HepG2 (cell line): ENCODE measurements around the gene ZBTB20. TPM values are rescaled to one million over a fixed set of nuclear protein-coding genes. Genes with fewer than 3 reads are reported as not detected.

Experiments used
- ATAC-seq: fragments of 200-7000 bp; cut with Tn5 transposase; 3 replicates; pipeline ENCODE4 v1.9.1; 2020; ENCODE audit warnings: mild to moderate bottlenecking, moderate library complexity
- BruUV-seq: library from RNA; stranded (reverse); fragments of 400-500 nt; replicated peaks from 2 replicates; lab custom pipeline; 2021; lab: Mats Ljungman, UMichigan
- CTCF ChIA-PET: fragments of 300-600 bp; formaldehyde crosslinking; extraction: SDS; loops from one replicate; lab custom pipeline; 2021; ENCODE audit warnings: low total read pairs, inconsistent platforms, low intra/inter-chr PET ratio; lab: Yijun Ruan, JAX
- POLR2A ChIA-PET: fragments of 350-600 bp; sonication (Branson Sonifier 250); formaldehyde crosslinking; loops from one replicate; lab custom pipeline; 2020; ENCODE audit warnings: antibody characterized with exemption, inconsistent platforms; lab: Yijun Ruan, JAX
- DNase-seq: peaks from one replicate; pipeline ENCODE4 v3.0.0-alpha.2; 2015; ENCODE audit warnings: low spot score
- FAIRE-seq: peaks from 3 replicates; lab custom pipeline; 2011; peaks lifted over from hg19 to GRCh38; lab: Jason Lieb, UNC
- H2AFZ ChIP-seq: one replicate; pipeline ENCODE4 v1.6.1; 2011; ENCODE audit warnings: low read length, inconsistent platforms
- H3K27ac ChIP-seq: fragments of 300-600 bp; 3 replicates; pipeline ENCODE4 v1.8.0; 2011; ENCODE audit warnings: mixed run types, mild to moderate bottlenecking, mixed read lengths, low read length, inconsistent platforms; ENCODE audit not compliant: insufficient read depth; ENCODE audit errors: extremely low read length
- H3K27me3 ChIP-seq, 2 experiments: fragments of 200-600 bp in 1 of 2; 2 replicates in 1 of 2; 3 replicates in 1 of 2; pipeline versions ENCODE4 v1.6.0 to v1.8.0; 2011; ENCODE audit warnings: low read length in 2 of 2, mild to moderate bottlenecking in 2 of 2, moderate library complexity in 2 of 2, inconsistent platforms in 1 of 2; ENCODE audit not compliant: insufficient read depth in 2 of 2, control insufficient read depth in 1 of 2
- H3K36me3 ChIP-seq, 2 experiments: fragments of 200-600 bp in 1 of 2; replicated peaks in 1 of 2; 2 replicates in 1 of 2; 3 replicates in 1 of 2; pipeline versions ENCODE4 v1.5.1 to v1.8.0; 2011; ENCODE audit warnings: low read length in 2 of 2, inconsistent platforms in 1 of 2; ENCODE audit not compliant: insufficient read depth in 2 of 2, control insufficient read depth in 1 of 2
- H3K4me1 ChIP-seq: 2 replicates; pipeline ENCODE4 v1.5.1; 2012; ENCODE audit warnings: low read length, inconsistent platforms; ENCODE audit not compliant: insufficient read depth
- H3K4me2 ChIP-seq: 2 replicates; pipeline ENCODE4 v1.6.0; 2011; ENCODE audit warnings: low read depth, low read length, inconsistent platforms
- H3K4me3 ChIP-seq, 3 experiments: fragments of 200-600 bp in 1 of 3; sonication (generic), shearing (Covaris generic) in 1 of 3; replicated peaks in 1 of 3; 2 replicates each; pipeline ENCODE4 v1.5.1; 2011 to 2016; ENCODE audit warnings: low read length in 3 of 3, inconsistent platforms in 2 of 3, low read depth in 2 of 3, mild to moderate bottlenecking in 2 of 3, control low read depth in 1 of 3, mixed read lengths in 1 of 3; ENCODE audit not compliant: insufficient read depth in 1 of 3
- H3K79me2 ChIP-seq: one replicate; pipeline ENCODE4 v1.6.1; 2011; ENCODE audit warnings: low read length, inconsistent platforms; ENCODE audit not compliant: insufficient read depth
- H3K9ac ChIP-seq: 2 replicates; pipeline ENCODE4 v1.6.0; 2011; ENCODE audit warnings: mild to moderate bottlenecking, low read depth, low read length, inconsistent platforms; ENCODE audit not compliant: insufficient read depth
- H3K9me3 ChIP-seq: 2 replicates; pipeline ENCODE4 v1.5.1; 2012; ENCODE audit warnings: mild to moderate bottlenecking, low read length
- H4K20me1 ChIP-seq: 2 replicates; pipeline ENCODE4 v1.6.0; 2011; ENCODE audit warnings: inconsistent platforms, mild to moderate bottlenecking, low read length, moderate library complexity; ENCODE audit not compliant: insufficient read depth
- BATF2 ChIP-seq: sonication (generic); formaldehyde crosslinking; IDR thresholded peaks from 2 replicates; pipeline ENCODE4 v1.8.0; 2022; ENCODE audit warnings: mild to moderate bottlenecking, missing genetic modification reagents, moderate library complexity
- ETS1 ChIP-seq: sonication (generic); formaldehyde crosslinking; IDR thresholded peaks from 2 replicates; pipeline ENCODE4 v1.4.0; 2020; ENCODE audit warnings: missing genetic modification reagents
- ETV6 ChIP-seq: sonication (generic); formaldehyde crosslinking; conservative IDR thresholded peaks from 2 replicates; pipeline ENCODE4 v1.4.0; 2020; ENCODE audit warnings: missing genetic modification reagents
- IKZF1 ChIP-seq: fragments of 450-650 bp; IDR thresholded peaks from 2 replicates; pipeline ENCODE4 v1.7.1; 2016
- LCORL ChIP-seq, 2 experiments: fragments of 450-650 bp in 1 of 2; sonication (generic) in 1 of 2; formaldehyde crosslinking in 1 of 2; IDR thresholded peaks; 2 replicates each; pipeline versions ENCODE4 v1.5.0 to v1.6.1; 2017 to 2020; ENCODE audit warnings: antibody characterized with exemption in 1 of 2, missing genetic modification reagents in 1 of 2
- MED1 ChIP-seq: sonication (generic); formaldehyde crosslinking; IDR thresholded peaks from 2 replicates; pipeline ENCODE4 v1.4.0; 2020; ENCODE audit warnings: missing genetic modification reagents
- RFX5 ChIP-seq: IDR thresholded peaks from 2 replicates; pipeline ENCODE4 v1.6.1; 2011; ENCODE audit warnings: low read depth, low read length, improper control_type of control experiment
- THAP7 ChIP-seq: sonication (generic); formaldehyde crosslinking; IDR thresholded peaks from 2 replicates; pipeline ENCODE4 v1.8.1; 2023; ENCODE audit warnings: mild to moderate bottlenecking, missing genetic modification reagents
- ZFP36L1 ChIP-seq: sonication (generic); formaldehyde crosslinking; IDR thresholded peaks from 2 replicates; pipeline ENCODE4 v1.8.0; 2022; ENCODE audit warnings: mild to moderate bottlenecking, missing genetic modification reagents, moderate library complexity
- ZNF10 ChIP-seq: sonication (generic); formaldehyde crosslinking; IDR thresholded peaks from 2 replicates; pipeline ENCODE4 v1.4.0; 2020; ENCODE audit warnings: mild to moderate bottlenecking, low read depth, missing genetic modification reagents, borderline replicate concordance
- ZNF232 ChIP-seq: sonication (generic); formaldehyde crosslinking; IDR thresholded peaks from 2 replicates; pipeline ENCODE4 v1.4.0; 2020; ENCODE audit warnings: missing genetic modification reagents, borderline replicate concordance
- ZNF326 ChIP-seq: sonication (generic); formaldehyde crosslinking; IDR thresholded peaks from 2 replicates; pipeline ENCODE4 v1.4.0; 2020; ENCODE audit warnings: missing genetic modification reagents, borderline replicate concordance
- ZNF589 ChIP-seq: sonication (generic); formaldehyde crosslinking; conservative IDR thresholded peaks from 2 replicates; pipeline ENCODE4 v1.8.0; 2022; ENCODE audit warnings: mild to moderate bottlenecking, moderate library complexity, missing genetic modification reagents
- ZNF605 ChIP-seq: sonication (generic); formaldehyde crosslinking; IDR thresholded peaks from 2 replicates; pipeline ENCODE4 v1.8.0; 2022; ENCODE audit warnings: mild to moderate bottlenecking, missing genetic modification reagents
- ZSCAN20 ChIP-seq: sonication (generic); formaldehyde crosslinking; IDR thresholded peaks from 2 replicates; pipeline ENCODE4 v1.4.0; 2020; ENCODE audit warnings: missing genetic modification reagents, mild to moderate bottlenecking, borderline replicate concordance
- ZUFSP ChIP-seq: sonication (generic); formaldehyde crosslinking; IDR thresholded peaks from 2 replicates; pipeline ENCODE4 v1.9.0; 2021; ENCODE audit warnings: missing genetic modification reagents, mild to moderate bottlenecking, borderline replicate concordance
- WGBS: methylation state at CpG from one replicate; pipeline ENCODE4 v1.1.6; 2017; ENCODE audit warnings: low lambda C conversion rate; 5-methylcytosine and 5-hydroxymethylcytosine counted together
- in situ Hi-C: cut with HindIII; loops from 2 replicates; pipeline ENCODE4 v1.10.0; 2017; ENCODE audit warnings: low pct_unique_long_range_greater_than_20kb; ENCODE audit not compliant: extremely low pct_ligation_motif_present
- intact Hi-C: fragments of 100-400 bp; cut with micrococcal nuclease; formaldehyde crosslinking; loops from one replicate; pipeline ENCODE4 v1.10.0; 2022; ENCODE audit not compliant: unreplicated experiment
- polyA plus RNA-seq, 8 experiments: library from polyadenylated mRNA; depleted of rRNA in 3 of 8; stranded (reverse) in 7 of 8; unstranded in 1 of 8; fragments of >200 nt; fragmentation: Illumina TruSeq in 4 of 8; extraction: Trizol in 4 of 8; gene quantifications; 2 replicates each; pipeline versions ENCODE4 v1.2.1 to v1.2.3, GENCODE V29; 2011 to 2016; ENCODE audit warnings: low read depth in 4 of 8, missing spikeins in 1 of 8, mixed read lengths in 1 of 8; ENCODE audit not compliant: insufficient read depth in 1 of 8
- total RNA-seq, 5 experiments: library from RNA; depleted of rRNA; stranded (reverse); fragments of >200 nt; fragmentation: Illumina TruSeq; extraction: Trizol; gene quantifications; 2 replicates each; pipeline ENCODE4 v1.2.3, GENCODE V29; 2016; ENCODE audit warnings: low read depth in 1 of 5

The ZBTB20 gene
- total and polyA plus RNA-seq, 2 of the 13 experiments (the other 11 are each of a cell fraction or from before 2014, with no cell fraction given), result 1.9 to 8.8 TPM

DNA sequence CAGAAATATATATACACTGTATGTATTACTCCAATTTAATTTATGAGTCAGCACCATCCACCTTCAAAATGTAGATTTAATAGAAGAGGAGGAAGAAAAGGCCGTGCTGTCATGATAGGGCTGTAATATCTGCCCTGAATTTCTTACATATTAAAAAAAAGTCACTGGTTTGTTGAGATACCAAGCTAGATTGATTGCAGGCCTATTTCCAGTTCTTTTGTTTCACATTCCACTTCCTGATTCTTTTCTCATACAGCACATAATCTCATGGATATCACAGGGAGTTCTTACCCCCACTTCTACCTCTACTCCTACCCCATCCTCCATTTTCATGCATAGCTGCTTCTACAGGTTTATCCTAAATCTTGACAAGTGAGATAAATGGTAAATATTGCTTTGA is 290.3 kb downstream of the ZBTB20 start (continued):
- TF ChIP-seq MED1 (no peak), ZNF589 (CRISPR knock-in tag) (no peak), ETS1 (CRISPR knock-in tag) (no peak), ETV6 (CRISPR knock-in tag) (no peak), ZSCAN20 (CRISPR knock-in tag) (no peak), THAP7 (CRISPR knock-in tag) (no peak), ZNF10 (CRISPR knock-in tag) (no peak), ZNF326 (no peak)

DNA sequence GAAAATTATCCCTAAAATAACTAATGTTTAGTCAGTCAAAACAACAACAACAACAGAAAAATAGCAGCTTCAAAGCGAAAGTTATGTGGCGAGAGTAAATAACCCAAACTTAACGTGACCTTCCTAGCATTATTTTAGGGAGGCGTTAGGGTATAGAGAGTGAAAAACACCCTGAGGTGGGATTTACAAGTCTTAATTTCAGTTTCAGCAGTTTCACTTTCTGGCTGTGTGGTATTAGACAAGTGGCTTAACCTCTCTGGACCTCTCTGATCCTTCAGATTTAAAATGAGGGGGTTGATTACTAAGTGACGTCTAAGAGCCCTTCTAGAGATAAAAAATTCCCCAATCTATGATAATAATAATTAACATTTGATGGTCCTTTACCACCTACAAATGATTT is 291.2 kb downstream of the ZBTB20 start:
- no peaks in the 10 kb centered on the region for H3K4me1 ChIP-seq
- no peaks in the 10 kb centered on the region for H4K20me1 ChIP-seq
- H3K4me3 ChIP-seq, result no peak overlapping the region
- POLR2A ChIA-PET, result no interaction called here
- BruUV-seq, result no TSS peak
- intact Hi-C loops, result no loop called here
- no peaks in the 10 kb centered on the region for H3K79me2 ChIP-seq
- in situ Hi-C loops, result no loop called here
- no peak for TF ChIP-seq RFX5
- no peak for TF ChIP-seq LCORL (IDR thresholded peaks at IDR 0.05)
- TF ChIP-seq LCORL (CRISPR knock-in tag; IDR thresholded peaks at IDR 0.05), result no peak
- no peak for TF ChIP-seq ZNF605 (CRISPR knock-in tag)
- TF ChIP-seq ZNF589 (CRISPR knock-in tag), result no peak
- no peak for TF ChIP-seq IKZF1
- no peak for TF ChIP-seq ZFP36L1 (CRISPR knock-in tag)
- TF ChIP-seq ZNF232 (CRISPR knock-in tag), result no peak
- TF ChIP-seq BATF2 (CRISPR knock-in tag), result no peak
- no peak for TF ChIP-seq ZUFSP (CRISPR knock-in tag)
- no peaks in the 10 kb centered on the region for H3K9me3 ChIP-seq
- WGBS, result 73% methylated on average over 5 of the region's 5 CpGs
- DNase-seq (no peak), ATAC-seq (no peak), FAIRE-seq (no peak)
- no peaks in the 10 kb centered on the region for H3K27me3 ChIP-seq
- no peak overlapping the region for H3K27ac ChIP-seq
- CTCF ChIA-PET, result no interaction called here
- H2AFZ ChIP-seq, result no peak overlapping the region
- H3K4me2 ChIP-seq, result no peak overlapping the region
- H3K36me3 ChIP-seq, result no peaks in the 10 kb centered on the region
- no peak overlapping the region for H3K9ac ChIP-seq
